ENCODE data around the gene MX1.
A peak's percentile ranks its signal among the peaks of the same experiment; 100 is the strongest.
"Not testable (repeated sequence)": the region's sequence is repeated elsewhere in the genome, so short reads cannot be mapped to it uniquely, and the experiment has no call there.

The MX1 gene

GRCh38 chr21:41406340-41406739 lies 19.7 kb upstream of the MX1 start:
- intact Hi-C loops (cut with DNase I): no loop called here
- DNase-seq: no peak

DNA sequence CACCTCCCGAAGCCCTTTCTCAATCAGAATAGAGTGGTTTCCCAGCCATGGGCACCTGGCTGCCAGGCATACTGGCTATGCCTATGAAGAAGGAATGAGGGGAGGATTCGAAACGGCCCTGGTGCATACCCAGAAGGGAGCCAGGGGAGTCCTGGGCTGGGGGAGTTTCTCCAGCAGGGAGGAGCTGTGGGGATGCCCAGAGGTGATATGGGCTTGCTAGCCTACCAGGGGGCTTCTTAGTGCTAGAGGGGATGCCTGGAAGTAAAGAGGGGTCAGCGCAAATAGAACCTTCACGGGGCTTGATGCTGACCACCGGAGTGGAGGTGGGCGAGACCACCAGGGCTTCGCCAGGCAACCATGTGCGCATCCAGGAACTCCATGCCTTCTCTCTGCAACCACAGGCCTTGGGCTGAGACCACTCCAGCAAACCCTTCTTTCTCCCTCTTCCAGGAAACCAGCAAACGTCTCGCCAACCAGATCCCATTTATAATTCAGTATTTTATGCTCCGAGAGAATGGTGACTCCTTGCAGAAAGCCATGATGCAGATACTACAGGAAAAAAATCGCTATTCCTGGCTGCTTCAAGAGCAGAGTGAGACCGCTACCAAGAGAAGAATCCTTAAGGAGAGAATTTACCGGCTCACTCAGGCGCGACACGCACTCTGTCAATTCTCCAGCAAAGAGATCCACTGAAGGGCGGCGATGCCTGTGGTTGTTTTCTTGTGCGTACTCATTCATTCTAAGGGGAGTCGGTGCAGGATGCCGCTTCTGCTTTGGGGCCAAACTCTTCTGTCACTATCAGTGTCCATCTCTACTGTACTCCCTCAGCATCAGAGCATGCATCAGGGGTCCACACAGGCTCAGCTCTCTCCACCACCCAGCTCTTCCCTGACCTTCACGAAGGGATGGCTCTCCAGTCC lies 18.2 kb upstream of the MX1 start:
- DNase-seq: peak in 1 of 10 donors; percentile 56
- intact Hi-C loops (cut with DNase I): no loop called here

DNA sequence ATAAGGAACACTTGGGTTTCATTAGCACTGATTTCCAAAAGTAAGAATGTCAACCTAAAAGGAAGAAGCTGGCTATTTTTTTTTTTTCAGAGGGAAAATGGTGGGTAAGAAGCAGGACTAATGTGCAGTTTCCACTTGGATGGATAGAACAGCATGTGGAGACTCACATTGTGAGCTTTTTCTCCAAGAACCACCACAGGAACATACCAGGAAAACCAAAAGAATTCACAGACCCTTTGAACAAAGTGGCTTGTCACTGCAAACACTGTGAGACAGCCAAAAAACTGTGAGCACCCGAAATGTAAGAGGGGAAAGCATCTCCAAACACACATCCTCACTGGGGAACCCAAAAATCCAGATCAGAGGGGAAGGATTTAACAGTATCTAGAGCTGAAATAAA lies 15.7 kb upstream of the MX1 start:
- intact Hi-C loops (cut with DNase I): no loop called here
- no peak for DNase-seq

GRCh38 chr21:41410767-41411448 lies 15.1 kb upstream of the MX1 start:
- DNase-seq: no peak
- intact Hi-C loops (cut with DNase I): no loop called here

DNA sequence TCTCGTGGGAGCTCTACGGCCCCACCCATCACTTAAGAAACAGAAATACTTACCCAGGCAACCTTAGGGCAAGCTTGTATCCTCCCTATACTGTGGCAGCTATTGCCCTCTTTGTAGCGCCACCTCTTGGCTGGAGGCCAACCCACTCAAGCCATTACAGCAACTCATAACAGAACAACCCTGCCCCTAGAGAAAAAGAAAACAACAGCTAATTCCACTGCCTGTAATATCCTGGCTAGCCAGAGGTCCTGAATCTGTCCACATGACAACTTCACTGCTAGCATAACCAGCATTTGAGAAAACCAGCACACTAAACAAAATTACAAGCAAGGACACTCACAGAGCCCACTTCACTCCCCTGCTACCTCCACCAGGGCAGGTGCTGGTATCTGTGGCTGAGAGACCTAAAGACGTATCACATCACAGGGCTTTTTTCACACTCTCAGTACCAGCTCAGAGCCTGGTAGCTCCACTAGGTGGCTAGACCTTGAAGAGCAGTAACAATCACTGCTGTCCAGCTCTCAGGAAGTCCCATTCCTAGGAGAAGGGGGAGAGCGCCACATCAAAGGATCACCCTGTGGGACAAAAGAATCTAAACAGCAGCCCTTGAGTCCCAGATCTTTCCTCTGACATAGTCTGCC lies 14.5 kb upstream of the MX1 start:
- intact Hi-C loops (cut with DNase I): no loop called here
- peak in 1 of 10 donors; percentile 67 for DNase-seq

DNA sequence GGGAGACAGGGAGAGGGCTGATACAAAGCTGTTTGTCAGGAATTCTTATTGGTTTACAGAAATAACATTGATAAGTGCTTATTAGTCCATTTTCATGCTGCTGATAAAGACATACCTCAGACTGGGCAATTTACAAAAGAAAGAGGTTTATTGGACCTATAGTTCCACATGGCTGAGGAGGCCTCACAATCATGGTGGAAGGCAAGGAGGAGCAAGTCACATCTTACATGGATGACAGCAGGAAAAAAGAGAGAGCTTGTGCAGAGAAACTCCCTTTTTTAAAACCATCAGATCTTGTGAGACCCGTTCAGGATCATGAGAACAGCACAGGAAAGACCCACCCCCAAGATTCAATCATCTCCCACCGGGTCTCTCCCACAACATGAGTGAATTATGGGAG lies 8.5 kb upstream of the MX1 start:
- DNase-seq; intact Hi-C loops (cut with DNase I): not testable (repeated sequence)

DNA sequence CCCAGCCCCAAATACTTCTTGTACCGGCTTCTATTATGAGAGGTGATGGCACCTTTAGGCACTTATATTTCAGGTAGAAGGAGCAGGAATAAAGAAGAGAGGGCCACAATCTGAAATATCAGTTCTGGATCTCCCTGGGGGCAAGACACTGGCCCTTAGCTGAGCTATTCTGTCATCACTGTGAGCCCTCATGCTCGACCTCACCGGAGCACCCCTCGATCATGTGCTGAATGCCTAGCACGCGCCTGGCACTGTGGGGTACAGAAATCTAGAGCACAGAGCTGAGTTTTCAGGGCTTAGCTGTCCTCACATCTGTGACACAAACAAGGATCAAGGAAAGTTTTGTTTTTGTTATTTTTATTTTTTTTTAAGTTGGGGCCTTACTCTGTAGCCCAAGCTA lies 7.6 kb upstream of the MX1 start:
- intact Hi-C loops (cut with DNase I): no loop called here
- no peak for DNase-seq

GRCh38 chr21:41418956-41419680 lies 6.9 kb upstream of the MX1 start:
- intact Hi-C loops (cut with DNase I): no loop called here
- DNase-seq: no peak

DNA sequence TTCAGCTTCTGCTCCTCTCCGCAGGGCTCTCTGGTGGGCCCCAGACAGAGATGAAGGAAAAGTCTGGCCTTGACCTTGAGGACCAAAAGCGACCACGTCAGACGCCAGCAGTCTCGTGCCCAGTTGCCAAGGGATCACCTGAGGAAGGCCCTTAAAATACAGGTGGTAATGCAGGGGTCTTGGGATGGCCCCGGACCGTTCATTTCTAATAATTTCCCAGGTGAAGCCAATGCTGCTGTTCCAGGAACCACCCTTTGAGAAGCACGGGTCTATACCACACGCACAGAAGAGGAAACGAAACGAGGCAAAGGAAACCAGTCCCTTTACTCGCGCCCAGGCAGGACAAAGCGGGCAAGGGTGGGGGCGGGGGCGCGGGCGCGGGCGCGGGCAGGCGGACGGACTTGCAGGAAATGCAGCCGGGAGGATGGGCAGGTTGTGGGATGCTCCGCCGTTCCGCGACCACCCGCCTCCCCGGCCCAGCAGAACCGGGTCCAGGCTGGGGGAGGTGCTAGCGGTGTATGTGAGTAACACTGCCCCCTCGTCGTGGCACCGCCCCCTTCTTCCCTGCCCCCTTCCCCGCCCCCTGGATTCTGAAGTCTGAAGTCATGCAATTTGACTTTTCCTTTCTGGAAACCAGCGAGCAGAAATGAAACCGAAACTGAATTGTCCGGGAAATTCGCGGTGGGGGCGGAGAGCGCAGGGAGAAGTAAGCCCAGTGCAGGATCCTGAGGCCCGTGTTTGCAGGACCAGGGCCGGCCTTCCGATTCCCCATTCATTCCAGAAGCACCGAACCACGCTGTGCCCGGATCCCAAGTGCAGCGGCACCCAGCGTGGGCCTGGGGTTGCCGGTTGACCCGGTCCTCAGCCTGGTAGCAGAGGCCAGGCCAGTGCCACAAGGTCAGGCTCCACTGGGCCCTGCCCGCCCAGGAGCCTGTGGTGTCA lies 5.8 kb upstream of the MX1 start:
- peak; percentile 40 to 94 (median 58) for DNase-seq
- intact Hi-C loops (cut with DNase I): no loop called here

DNA sequence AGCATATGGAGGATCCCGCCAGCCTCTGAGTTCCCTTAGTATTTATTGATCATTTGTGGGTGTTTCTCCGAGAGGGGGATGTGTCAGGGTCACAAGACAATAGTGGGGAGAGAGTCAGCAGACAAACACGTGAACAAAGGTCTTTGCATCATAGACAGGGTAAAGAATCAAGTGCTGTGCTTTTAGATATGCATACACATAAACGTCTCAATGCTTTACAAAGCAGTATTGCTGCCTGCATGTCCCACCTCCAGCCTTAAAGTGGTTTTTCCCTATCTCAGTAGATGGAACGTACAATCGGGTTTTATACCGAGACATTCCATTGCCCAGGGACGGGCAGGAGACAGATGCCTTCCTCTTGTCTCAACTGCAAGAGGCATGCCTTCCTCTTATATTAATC lies 5.0 kb upstream of the MX1 start:
- DNase-seq; intact Hi-C loops (cut with DNase I): not testable (repeated sequence)

DNA sequence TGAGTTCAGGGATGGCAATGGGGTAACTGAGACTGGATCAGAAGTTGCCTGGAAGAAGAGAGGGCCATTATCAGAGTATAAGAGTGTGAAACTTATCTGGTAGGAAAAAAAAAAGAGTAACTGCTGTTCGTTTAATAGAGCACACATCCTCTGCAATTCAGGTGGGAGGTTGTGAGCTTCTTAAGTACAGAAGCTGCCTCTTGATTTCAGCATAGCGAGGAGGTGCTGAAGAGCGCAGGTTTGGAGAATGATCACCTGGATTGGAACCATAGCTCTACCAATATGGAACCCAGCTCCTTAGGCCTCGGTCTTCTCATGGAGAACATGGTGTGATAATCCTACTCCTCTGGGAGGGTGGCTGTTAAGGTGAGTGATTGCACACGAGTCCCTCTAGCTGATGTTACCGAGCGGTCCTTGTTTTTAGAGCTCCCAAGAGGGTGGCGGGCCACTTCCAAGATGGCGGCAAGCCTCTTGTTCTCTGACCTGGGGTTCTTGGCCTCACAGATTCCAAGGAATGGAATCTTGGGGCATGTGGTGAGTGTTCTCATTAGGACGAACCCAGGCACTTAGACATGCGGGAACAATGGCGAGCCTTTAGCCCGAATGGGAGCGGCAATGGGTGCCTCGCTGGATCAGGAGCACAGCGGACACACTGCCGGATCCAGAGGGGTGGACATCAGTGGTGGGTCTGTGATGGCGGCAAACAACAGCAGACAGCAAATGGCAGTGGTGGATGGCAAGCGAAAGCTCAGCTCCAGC lies 3.3 kb upstream of the MX1 start:
- no peak for DNase-seq
- intact Hi-C loops (cut with DNase I): no loop called here

DNA sequence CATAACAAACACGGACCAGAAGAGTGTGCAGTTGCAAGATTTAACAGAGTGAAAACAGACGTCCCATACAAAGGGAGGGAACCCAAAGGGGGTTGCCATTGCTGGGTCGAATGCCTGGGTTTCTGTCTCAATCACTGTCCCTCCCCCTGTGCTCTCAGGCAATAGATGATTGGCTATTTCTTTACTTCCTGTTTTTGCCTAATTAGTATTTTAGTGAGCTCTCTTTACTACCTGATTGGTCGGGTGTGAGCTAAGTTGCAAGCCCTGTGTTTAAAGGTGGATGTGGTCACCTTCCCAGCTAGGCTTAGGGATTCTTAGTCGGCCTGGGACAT lies 2.8 kb upstream of the MX1 start:
- DNase-seq; intact Hi-C loops (cut with DNase I): not testable (repeated sequence)

GRCh38 chr21:41425588-41425953 lies 468 bp upstream of the MX1 start:
- DNase-seq: no peak
- intact Hi-C loops (cut with DNase I): no loop called here

GRCh38 chr21:41426676-41427404 lies 801 bp downstream of the MX1 start:
- intact Hi-C loops (cut with DNase I): no loop called here

DNA sequence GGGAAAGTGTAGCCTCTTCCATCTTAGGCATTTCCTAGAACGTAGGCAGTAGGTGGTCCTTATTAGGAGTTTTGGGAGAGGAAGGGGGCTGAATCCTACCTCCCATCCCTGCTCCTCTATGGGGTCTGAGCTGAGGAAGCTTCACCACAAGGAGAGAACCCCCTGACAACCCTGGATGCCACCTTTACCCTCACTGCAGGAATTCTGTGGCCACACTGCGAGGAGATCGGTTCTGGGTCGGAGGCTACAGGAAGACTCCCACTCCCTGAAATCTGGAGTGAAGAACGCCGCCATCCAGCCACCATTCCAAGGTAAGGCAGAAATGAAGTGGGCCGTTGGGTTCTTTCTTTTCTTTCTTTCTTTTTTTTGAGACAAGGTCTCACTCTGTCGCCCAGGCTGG lies 1.5 kb downstream of the MX1 start:
- intact Hi-C loops (cut with DNase I): no loop called here
- peak in 1 of 10 donors; percentile 33 for DNase-seq

More at GRCh38 chr21:41426676-41427404, 801 bp downstream of the MX1 start:
- DNase-seq: peak in 2 of 10 donors; percentile 81 to 83

GRCh38 chr21:41428311-41428710 lies 2.3 kb downstream of the MX1 start:
- no peak for DNase-seq
- intact Hi-C loops (cut with DNase I): no loop called here

GRCh38 chr21:41428847-41429246 lies 2.8 kb downstream of the MX1 start:
- no peak for DNase-seq
- intact Hi-C loops (cut with DNase I): no loop called here

DNA sequence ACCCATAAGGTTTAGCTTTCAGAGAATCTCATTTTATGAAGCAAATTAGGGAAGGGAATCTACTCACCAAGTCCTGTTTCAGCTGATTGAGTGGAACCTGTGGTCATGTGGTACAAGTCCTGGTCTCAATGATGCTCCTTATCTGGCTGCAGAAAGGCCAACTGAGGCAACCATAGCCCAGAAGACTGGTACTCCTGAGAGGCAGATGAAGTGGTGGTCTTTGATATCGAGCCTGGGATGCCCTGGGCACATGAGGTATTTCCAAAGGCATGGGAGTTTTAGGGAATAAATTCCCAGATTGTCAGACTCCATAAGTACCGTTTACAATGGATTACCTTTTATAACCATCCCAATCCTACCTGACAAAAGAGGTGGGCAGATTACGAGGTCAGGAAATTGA lies 3.3 kb downstream of the MX1 start:
- no peak for DNase-seq
- intact Hi-C loops (cut with DNase I): no loop called here
